SJCRH30 (cell line): ENCODE measurements around the gene OR8D4. TPM values are rescaled to one million over a fixed set of nuclear protein-coding genes. Genes with fewer than 3 reads are reported as not detected.

Source experiments
- DNase-seq, 2 experiments: peaks; one replicate each; pipeline ENCODE4 v3.0.0-alpha.2; 2015 to 2020
- H3K27ac ChIP-seq: fragments of 250-450 bp; sonication (Bioruptor Pico); 2 replicates; pipeline ENCODE4 v1.5.1; 2020; ENCODE audit warnings: mild to moderate bottlenecking, moderate library complexity
- H3K27me3 ChIP-seq: fragments of 250-450 bp; sonication (Bioruptor Pico); 2 replicates; pipeline ENCODE4 v1.5.1; 2020; ENCODE audit warnings: mild to moderate bottlenecking, moderate library complexity
- H3K36me3 ChIP-seq: fragments of 250-450 bp; sonication (Bioruptor Pico); 2 replicates; pipeline ENCODE4 v1.5.1; 2020; ENCODE audit warnings: mild to moderate bottlenecking, moderate library complexity
- H3K4me1 ChIP-seq: fragments of 250-450 bp; sonication (Bioruptor Pico); 2 replicates; pipeline ENCODE4 v1.5.1; 2020; ENCODE audit warnings: mild to moderate bottlenecking, moderate library complexity
- H3K4me3 ChIP-seq: fragments of 250-450 bp; sonication (Bioruptor Pico); 2 replicates; pipeline ENCODE4 v1.5.1; 2020; ENCODE audit warnings: mild to moderate bottlenecking, moderate library complexity
- H3K9me3 ChIP-seq: fragments of 250-450 bp; sonication (Bioruptor Pico); replicated peaks from 2 replicates; pipeline ENCODE4 v1.5.1; 2020; ENCODE audit warnings: mild to moderate bottlenecking, moderate library complexity
- total RNA-seq: library from RNA; depleted of rRNA; stranded (reverse); fragments of >200 nt; shearing (Covaris generic); gene quantifications from 2 replicates; pipeline ENCODE4 v1.2.3, GENCODE V29; 2014; rRNA removed

Gene OR8D4
- total RNA-seq, 1 experiment from 2014 or later: not detected

DNA sequence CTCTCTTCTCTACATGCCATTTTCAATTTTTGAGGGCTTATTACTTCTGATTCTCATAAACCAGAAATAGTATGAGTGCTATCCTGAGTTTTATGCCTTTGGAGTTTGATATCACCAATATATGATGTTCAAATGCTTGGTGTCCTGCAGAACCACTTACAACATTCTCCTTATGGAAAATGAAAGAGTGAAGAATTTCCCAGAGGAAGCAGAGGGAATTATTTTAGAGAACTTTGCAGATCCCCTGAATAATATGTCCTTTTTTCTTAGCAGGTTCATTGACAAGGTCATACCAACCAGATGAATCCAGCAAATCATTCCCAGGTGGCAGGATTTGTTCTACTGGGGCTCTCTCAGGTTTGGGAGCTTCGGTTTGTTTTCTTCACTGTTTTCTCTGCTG lies 37.4 kb downstream of the OR8D4 start, which contains the start of gene OR4D5:
Gene OR4D5, plus strand, starts transcription at position 301 of the 400 bp plus-strand sequence. Its CDS starts 0 bp downstream, at position 301.
- Histone ChIP-seq H3K9me3 (no peaks in the 10 kb centered on the region), H3K27ac (no peak within 1 kb of the TSS), H3K4me1 (no peaks in the 10 kb centered on the region), H3K36me3 (no peaks in the 10 kb centered on the region), H3K27me3 (no peaks in the 10 kb centered on the region), H3K4me3 (no peak within 1 kb of the TSS)
- no peak for DNase-seq

DNA sequence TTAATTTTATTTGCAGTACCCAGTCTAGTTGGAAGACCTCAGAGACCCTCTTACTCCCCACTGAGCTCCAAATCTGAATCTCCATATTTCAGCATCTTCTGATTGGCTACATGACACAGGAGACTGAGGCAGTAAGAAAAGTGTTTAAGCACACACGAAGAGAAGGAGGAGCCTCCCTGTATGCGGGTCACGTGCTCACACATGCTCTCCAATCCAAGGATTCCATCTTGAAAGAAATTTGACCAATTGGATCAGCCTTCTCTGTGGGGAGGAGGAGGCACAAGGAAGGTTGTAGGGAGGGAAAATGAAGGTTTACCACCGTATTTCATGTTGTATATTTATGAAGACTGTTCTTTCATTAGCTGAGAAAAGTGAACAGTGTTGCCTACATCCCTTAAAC lies 40.4 kb downstream of the OR8D4 start:
- H3K9me3 ChIP-seq: no peaks in the 10 kb centered on the region
- no peak overlapping the region for H3K4me3 ChIP-seq
- no peaks in the 10 kb centered on the region for H3K36me3 ChIP-seq
- no peaks in the 10 kb centered on the region for H3K4me1 ChIP-seq
- DNase-seq: no peak
- H3K27me3 ChIP-seq: no peaks in the 10 kb centered on the region
- H3K27ac ChIP-seq: no peak overlapping the region

DNA sequence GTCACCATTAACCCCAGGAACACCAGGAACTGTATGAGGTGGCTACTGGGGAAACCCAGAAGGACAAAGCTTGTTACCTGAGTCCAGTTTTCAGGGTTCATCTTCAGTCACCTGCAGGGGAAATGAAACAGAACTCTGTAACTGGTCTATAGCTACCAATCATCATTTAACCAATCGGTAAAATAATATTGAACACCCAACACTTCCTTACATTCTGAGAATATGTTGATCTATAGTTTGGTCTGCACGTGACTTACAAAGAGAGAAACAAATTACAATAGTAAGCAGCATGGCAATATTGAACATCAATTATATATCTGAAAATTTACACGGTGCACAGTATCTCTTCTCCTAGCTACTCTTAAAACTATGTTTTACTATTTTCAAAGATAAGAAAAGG lies 41.8 kb downstream of the OR8D4 start, which contains the start of gene OR6T1:
Gene OR6T1, minus strand, starts transcription at position 101 of the 400 bp plus-strand sequence. Its CDS starts 0 bp downstream, at position 101.
- no peak within 1 kb of the TSS for H3K4me3 ChIP-seq
- no peak within 1 kb of the TSS for H3K27ac ChIP-seq
- no peak for DNase-seq
- no peaks in the 10 kb centered on the region for H3K27me3 ChIP-seq
- H3K4me1 ChIP-seq: no peaks in the 10 kb centered on the region
- H3K9me3 ChIP-seq: no peaks in the 10 kb centered on the region
- H3K36me3 ChIP-seq: no peaks in the 10 kb centered on the region

GRCh38 chr11:123945132-123945531 lies 43.2 kb downstream of the OR8D4 start:
- Histone ChIP-seq H3K36me3 (no peaks in the 10 kb centered on the region), H3K4me1 (no peaks in the 10 kb centered on the region), H3K27me3 (no peaks in the 10 kb centered on the region), H3K27ac (no peak overlapping the region), H3K9me3 (no peaks in the 10 kb centered on the region), H3K4me3 (no peak overlapping the region)
- no peak for DNase-seq

GRCh38 chr11:123956752-123957151 lies 54.8 kb downstream of the OR8D4 start:
- Histone ChIP-seq H3K27me3 (no peaks in the 10 kb centered on the region), H3K9me3 (no peaks in the 10 kb centered on the region), H3K4me1 (no peaks in the 10 kb centered on the region), H3K36me3 (no peaks in the 10 kb centered on the region), H3K4me3 (no peak overlapping the region), H3K27ac (no peak overlapping the region)
- no peak for DNase-seq

Other genes starting within 250 kb of the OR8D4 start
- 2.1 and 2.5 TPM in 2 replicates for gene SCN3B, start 247.5 kb upstream of the OR8D4 start, total RNA-seq
- 12.7 and 13.5 TPM in 2 replicates for gene ZNF202, start 160.5 kb upstream of the OR8D4 start, total RNA-seq
- gene OR6X1, start 147.6 kb upstream of the OR8D4 start, total RNA-seq: not detected in 2 replicates
- gene OR6M1, start 95.8 kb upstream of the OR8D4 start, total RNA-seq: not detected in 2 replicates
- gene TMEM225, start 16.5 kb upstream of the OR8D4 start, total RNA-seq: not detected in 2 replicates
- not detected in 2 replicates for gene OR4D5, start 37.5 kb downstream of the OR8D4 start, total RNA-seq
- not detected in 2 replicates for gene OR6T1, start 41.7 kb downstream of the OR8D4 start, total RNA-seq
- gene OR10S1, start 75.6 kb downstream of the OR8D4 start, total RNA-seq: not detected in 2 replicates
- gene OR10G6, start 93.0 kb downstream of the OR8D4 start, total RNA-seq: not detected in 2 replicates
- gene OR10G4, start 110.8 kb downstream of the OR8D4 start, total RNA-seq: not detected in 2 replicates
- gene OR10G9, start 120.8 kb downstream of the OR8D4 start, total RNA-seq: not detected in 2 replicates
- not detected in 2 replicates for gene OR10G8, start 124.6 kb downstream of the OR8D4 start, total RNA-seq
- not detected in 2 replicates for gene OR10G7, start 139.2 kb downstream of the OR8D4 start, total RNA-seq
- gene VWA5A, start 213.3 kb downstream of the OR8D4 start, total RNA-seq: 34.7 and 38.1 TPM in 2 replicates